GM19397 (cell line): ENCODE measurements around the gene DPY19L2.
"Not testable (repeated sequence)": the region's sequence is repeated elsewhere in the genome, so short reads cannot be mapped to it uniquely, and the experiment has no call there.

Experiments
- ATAC-seq: cut with Tn5 transposase; IDR thresholded peaks from one replicate; pipeline ENCODE4 v1.9.1; 2021; ENCODE audit warnings: mild to moderate bottlenecking, moderate library complexity; ENCODE audit not compliant: unreplicated experiment

DPY19L2 gene

GRCh38 chr12:63538656-63539055 lies 129.6 kb downstream of the DPY19L2 start:
- ATAC-seq: not testable (repeated sequence)

DNA sequence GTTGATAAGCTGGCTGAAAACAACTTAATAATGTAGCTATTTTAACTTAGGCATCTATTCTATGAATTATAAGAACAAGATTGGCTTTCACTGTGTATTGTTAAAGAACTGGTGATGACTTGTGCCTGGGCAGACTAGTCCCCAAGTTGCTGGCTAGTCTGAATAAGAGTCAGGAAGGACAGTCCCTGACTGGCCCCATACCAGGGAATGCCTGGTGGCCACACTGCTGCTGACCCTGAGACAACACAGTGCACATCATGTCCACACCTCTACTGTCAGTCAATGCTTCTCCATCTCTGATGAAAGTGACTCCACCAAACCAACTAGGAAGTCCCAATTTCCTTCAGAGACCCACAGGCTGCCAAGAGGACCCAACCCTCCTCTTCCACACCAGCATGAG lies 130.5 kb downstream of the DPY19L2 start:
- not testable (repeated sequence) for ATAC-seq

- ATAC-seq: not testable (repeated sequence)
Measured at GRCh38 chr12:63529641-63530040, 138.7 kb downstream of the DPY19L2 start.

DNA sequence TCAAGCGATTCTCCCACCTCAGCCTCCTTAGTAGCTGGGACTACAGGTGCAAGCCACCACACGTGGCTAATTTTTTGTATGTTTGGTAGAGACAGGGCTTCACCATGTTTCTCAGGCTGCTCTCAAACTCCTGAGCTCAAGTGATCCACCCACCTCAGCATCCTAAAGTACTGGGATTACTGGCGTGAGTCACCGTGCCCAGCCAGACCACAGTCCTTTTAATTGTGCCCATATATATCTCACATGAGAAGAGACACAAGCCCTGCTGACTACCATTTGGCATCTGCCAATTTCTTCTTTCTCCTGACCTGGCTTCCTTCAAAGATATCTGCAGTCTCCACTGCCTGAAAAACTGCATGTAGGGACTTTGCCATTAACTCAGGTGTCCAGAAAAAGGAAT lies 142.5 kb downstream of the DPY19L2 start:
- ATAC-seq: no peak

- ATAC-seq: no peak
Measured at GRCh38 chr12:63521706-63522105, 146.6 kb downstream of the DPY19L2 start.
